PC-9 (cell line): Measurements from ENCODE around the gene GTF2F2. TPM values are rescaled to one million over a fixed set of nuclear protein-coding genes. Genes with fewer than 3 reads are reported as not detected.

Experiments used
- BruUV-seq: library from RNA; stranded (reverse); fragments of 400-500 nt; replicated peaks from 2 replicates; lab custom pipeline; 2021; lab: Mats Ljungman, UMichigan
- CTCF ChIA-PET: fragments of 300-600 bp; sonication (Branson Sonifier 250); formaldehyde crosslinking; loops from one replicate; lab custom pipeline; 2022; ENCODE audit warnings: antibody characterized with exemption; lab: Charles Lee
- POLR2A ChIA-PET: fragments of 300-600 bp; sonication (Branson Sonifier 250); formaldehyde crosslinking; loops from one replicate; lab custom pipeline; 2022; ENCODE audit warnings: antibody characterized with exemption; ENCODE audit not compliant: unreplicated experiment; lab: Charles Lee
- DNase-seq, 2 experiments: peaks; one replicate each; pipeline versions ENCODE4 v3.0.0 to v3.0.0-alpha.2; 2015 to 2022; ENCODE audit warnings: mixed read lengths in 1 of 2
- H2AFZ ChIP-seq: fragments of 200-600 bp; sonication (generic); 2 replicates; pipeline ENCODE4 v1.8.1; 2017; ENCODE audit warnings: antibody characterized with exemption
- H3F3A ChIP-seq: fragments of 200-600 bp; sonication (generic); 2 replicates; pipeline ENCODE4 v1.8.1; 2017; ENCODE audit warnings: antibody characterized with exemption, mild to moderate bottlenecking, low read depth; ENCODE audit not compliant: insufficient read depth
- H3K27ac ChIP-seq: fragments of 200-600 bp; sonication (generic); 2 replicates; pipeline ENCODE4 v1.6.1; 2016; ENCODE audit warnings: mixed run types
- H3K27me3 ChIP-seq: fragments of 200-600 bp; sonication (generic); 2 replicates; pipeline ENCODE4 v1.6.1; 2016; ENCODE audit warnings: low read depth, mixed run types; ENCODE audit not compliant: insufficient read depth
- H3K36me3 ChIP-seq: fragments of 200-600 bp; sonication (generic); 2 replicates; pipeline ENCODE4 v1.6.1; 2016; ENCODE audit warnings: low read depth, mixed run types
- H3K4me1 ChIP-seq: fragments of 200-600 bp; sonication (generic); replicated peaks from 2 replicates; pipeline ENCODE4 v1.6.1; 2016; ENCODE audit warnings: mixed run types; ENCODE audit not compliant: insufficient read depth
- H3K4me2 ChIP-seq: fragments of 200-600 bp; sonication (generic); 2 replicates; pipeline ENCODE4 v1.6.1; 2017; ENCODE audit warnings: mixed run types
- H3K4me3 ChIP-seq: fragments of 200-600 bp; sonication (generic); 2 replicates; pipeline ENCODE4 v1.6.1; 2016; ENCODE audit warnings: mixed run types
- H3K79me2 ChIP-seq: fragments of 200-600 bp; sonication (generic); 2 replicates; pipeline ENCODE4 v1.6.1; 2017; ENCODE audit warnings: low read depth, mixed run types
- H3K9me2 ChIP-seq: fragments of 200-600 bp; sonication (generic); 2 replicates; pipeline ENCODE4 v1.8.1; 2017; ENCODE audit warnings: mild to moderate bottlenecking; ENCODE audit not compliant: insufficient read depth
- H3K9me3 ChIP-seq: fragments of 200-600 bp; sonication (generic); 2 replicates; pipeline ENCODE4 v1.8.1; 2016; ENCODE audit warnings: low read depth; ENCODE audit not compliant: insufficient read depth
- H4K20me1 ChIP-seq: fragments of 200-600 bp; sonication (generic); 2 replicates; pipeline ENCODE4 v1.8.1; 2017; ENCODE audit not compliant: insufficient read depth
- CTCF ChIP-seq: fragments of 200-600 bp; sonication (generic); conservative IDR thresholded peaks from 2 replicates; pipeline ENCODE4 v1.6.1; 2017; ENCODE audit warnings: mixed run types, antibody characterized with exemption, mild to moderate bottlenecking, moderate library complexity
- EZH2 ChIP-seq: fragments of 200-600 bp; sonication (generic); IDR thresholded peaks from 2 replicates; pipeline ENCODE4 v1.8.0; 2017; ENCODE audit warnings: antibody characterized with exemption, low read depth
- intact Hi-C: fragments of 100-400 bp; cut with micrococcal nuclease; formaldehyde crosslinking; loops from one replicate; pipeline ENCODE4 v1.10.0; 2022; ENCODE audit not compliant: unreplicated experiment
- total RNA-seq: library from RNA; stranded (reverse); gene quantifications from 2 replicates; pipeline ENCODE4 v1.2.3, GENCODE V29; 2021

Gene GTF2F2
- total RNA-seq, 1 experiment from 2014 or later, result 28.8 TPM

DNA sequence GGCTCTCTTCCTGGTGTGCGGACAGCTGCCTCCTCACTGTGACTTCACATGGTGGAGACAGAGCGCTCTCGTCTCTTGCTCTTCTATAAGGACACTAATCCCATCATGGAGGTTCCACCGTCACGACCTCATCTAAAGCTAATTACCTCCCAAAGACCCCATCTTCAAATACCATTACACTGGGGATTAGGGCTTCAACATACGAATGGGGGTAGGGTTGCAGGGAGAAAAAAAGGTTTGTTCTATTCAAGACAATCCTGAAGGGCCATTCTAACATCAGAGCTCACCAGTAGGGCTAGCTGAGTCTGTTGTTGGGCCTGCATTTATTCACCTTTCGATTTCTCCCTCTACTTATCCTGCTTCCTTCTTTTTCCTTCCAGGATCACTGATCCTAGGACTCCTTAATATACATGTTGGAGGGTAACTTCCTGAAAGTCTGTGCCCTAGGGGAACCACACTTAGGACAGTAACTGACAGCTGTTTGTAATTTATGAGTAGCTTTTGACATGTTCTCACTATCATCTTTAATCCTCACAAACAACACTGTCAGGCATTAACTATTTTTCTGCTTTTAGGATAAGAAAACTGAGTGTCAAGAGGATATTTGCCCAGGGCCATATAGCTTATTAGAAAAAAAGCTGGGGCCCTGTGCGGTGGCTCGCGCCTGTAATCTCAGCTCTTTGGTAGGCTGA is 18.8 kb upstream of the GTF2F2 start:
- H3K36me3 ChIP-seq, result no peaks in the 10 kb centered on the region
- intact Hi-C loops, result no loop called here
- ChIA-PET POLR2A (interaction anchor here (0.7 kb wide), 1 partner anchor 13 kb away, joined by 3 read pairs; no protein-coding TSS in a partner anchor), CTCF (no interaction called here)
- no peak for DNase-seq
- peaks cover 12% of the 10 kb centered on the region for H3K4me1 ChIP-seq
- H3K27me3 ChIP-seq, result no peaks in the 10 kb centered on the region
- no TSS peak for BruUV-seq
- no peak overlapping the region for H3K4me3 ChIP-seq
- H3K9me2 ChIP-seq, result no peaks in the 10 kb centered on the region
- H2AFZ ChIP-seq, result no peak overlapping the region
- 0 out of 2 replicates have a peak, but pooled peaks cover 7% of the 10 kb centered on the region for H3F3A ChIP-seq
- TF ChIP-seq EZH2, result no peak
- TF ChIP-seq CTCF, result no peak
- no peak overlapping the region for H3K4me2 ChIP-seq
- no peaks in the 10 kb centered on the region for H4K20me1 ChIP-seq
- H3K79me2 ChIP-seq, result no peaks in the 10 kb centered on the region
- H3K9me3 ChIP-seq, result no peaks in the 10 kb centered on the region
- H3K27ac ChIP-seq, result no peak overlapping the region

- H3K36me3 ChIP-seq, result no peaks in the 10 kb centered on the region
- no peaks in the 10 kb centered on the region for H4K20me1 ChIP-seq
- TF ChIP-seq CTCF, result no peak
- TF ChIP-seq EZH2, result no peak
- 0 out of 2 replicates have a peak, but pooled peaks cover 7% of the 10 kb centered on the region for H3F3A ChIP-seq
- intact Hi-C loops, result no loop called here
- H3K4me3 ChIP-seq, result no peak overlapping the region
- H3K4me1 ChIP-seq, result peaks cover 12% of the 10 kb centered on the region
- ChIA-PET CTCF (no interaction called here), POLR2A (no interaction called here)
- no peak overlapping the region for H2AFZ ChIP-seq
- H3K4me2 ChIP-seq, result no peak overlapping the region
- H3K9me2 ChIP-seq, result no peaks in the 10 kb centered on the region
- no peaks in the 10 kb centered on the region for H3K79me2 ChIP-seq
- DNase-seq, result no peak
- H3K27ac ChIP-seq, result no peak overlapping the region
- no peaks in the 10 kb centered on the region for H3K9me3 ChIP-seq
- H3K27me3 ChIP-seq, result no peaks in the 10 kb centered on the region
- no TSS peak for BruUV-seq
These were observed 18.2 kb upstream of the GTF2F2 start for GRCh38 chr13:45102136-45102507.

DNA sequence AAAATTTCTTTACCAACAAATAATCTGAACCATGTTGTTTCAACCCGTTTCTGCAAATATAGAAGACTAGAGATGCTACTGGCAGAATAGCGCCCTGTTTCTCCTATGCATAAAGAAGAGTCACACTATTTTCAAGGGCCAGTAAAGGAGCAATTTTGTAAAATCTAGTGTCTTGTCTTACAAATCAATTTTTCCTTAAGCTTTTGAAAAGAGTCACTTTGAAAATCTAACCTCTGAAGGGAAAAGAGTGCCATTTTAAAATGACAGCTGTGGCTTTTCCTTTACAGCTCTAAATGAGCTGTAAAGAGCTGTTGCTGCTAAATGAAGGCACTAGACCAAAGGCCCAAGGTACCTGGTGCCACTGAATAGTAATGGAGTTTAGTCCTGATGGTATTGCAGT is 16.9 kb upstream of the GTF2F2 start:
- H3F3A ChIP-seq, result 0 out of 2 replicates have a peak, but pooled peaks cover 7% of the 10 kb centered on the region

More for the DNA sequence above, 16.9 kb upstream of the GTF2F2 start:
- no peak overlapping the region for H3K27ac ChIP-seq
- peaks cover 18% of the 10 kb centered on the region for H3K4me1 ChIP-seq
- CTCF ChIA-PET, result no interaction called here
- intact Hi-C loops, result no loop called here
- TF ChIP-seq EZH2 (no peak), CTCF (no peak)
- no peak overlapping the region for H2AFZ ChIP-seq
- POLR2A ChIA-PET, result interaction anchor here (0.6 kb wide), 1 partner anchor 146 kb away, joined by 12 read pairs; no protein-coding TSS in a partner anchor
- H4K20me1 ChIP-seq, result no peaks in the 10 kb centered on the region
- BruUV-seq, result no TSS peak
- no peak overlapping the region for H3K4me3 ChIP-seq
- no peak for DNase-seq
- H3K4me2 ChIP-seq, result no peak overlapping the region
- H3K9me2 ChIP-seq, result no peaks in the 10 kb centered on the region
- no peaks in the 10 kb centered on the region for H3K27me3 ChIP-seq
- no peaks in the 10 kb centered on the region for H3K79me2 ChIP-seq
- H3K9me3 ChIP-seq, result no peaks in the 10 kb centered on the region
- H3K36me3 ChIP-seq, result no peaks in the 10 kb centered on the region
